Stomach (tissue), 9 donors: ENCODE results near the gene MAEA. TPM values are rescaled to one million over a fixed set of nuclear protein-coding genes. Genes with fewer than 3 reads are reported as not detected.

Source experiments
- DNase-seq, 2 donors: peaks; one replicate each; pipeline versions ENCODE4 v3.0.0 to v3.0.0-alpha.2; 2013 to 2019
- H3K27ac ChIP-seq, 5 donors: fragments of 200-600 bp in 4 of 5; sonication (generic) in 4 of 5; one replicate each; pipeline ENCODE4 v1.5.1; 2013 to 2019; ENCODE audit warnings: mild to moderate bottlenecking in 1 of 5, moderate library complexity in 1 of 5
- H3K27me3 ChIP-seq, 3 donors: fragments of 200-600 bp; sonication (generic); one replicate each; pipeline ENCODE4 v1.5.1; 2017 to 2019; ENCODE audit warnings: mixed run types in 1 of 3
- H3K36me3 ChIP-seq, 4 donors: fragments of 200-600 bp; sonication (generic); 1 replicate in 3 of 4; 2 replicates in 1 of 4; pipeline ENCODE4 v1.5.1; 2016 to 2019
- H3K4me1 ChIP-seq, 4 donors: fragments of 200-600 bp; sonication (generic); one replicate each; pipeline ENCODE4 v1.5.1; 2016 to 2019
- H3K4me3 ChIP-seq, 4 donors: fragments of 200-600 bp; sonication (generic) in 3 of 4; one replicate each; pipeline ENCODE4 v1.5.1; 2016 to 2019; ENCODE audit warnings: mild to moderate bottlenecking in 1 of 4
- H3K9me3 ChIP-seq, 4 donors: fragments of 200-600 bp; sonication (generic); one replicate each; pipeline ENCODE4 v1.5.1; 2016 to 2019
- CTCF ChIP-seq, 7 experiments: fragments of 450-650 bp in 4 of 7; fragments of 200-600 bp in 3 of 7; sonication (generic) in 3 of 7; IDR thresholded peaks; one replicate each; pipeline ENCODE4 v1.5.1; 2016 to 2019; ENCODE audit warnings: antibody characterized with exemption in 7 of 7, control low read depth in 2 of 7, mild to moderate bottlenecking in 1 of 7
- EP300 ChIP-seq: sonication (generic); formaldehyde crosslinking; IDR thresholded peaks from one replicate; pipeline ENCODE4 v1.6.1; 2017; ENCODE audit warnings: antibody characterized with exemption
- POLR2A ChIP-seq, 4 donors: fragments of 450-650 bp; IDR thresholded peaks; one replicate each; pipeline ENCODE4 v1.6.1; 2016; ENCODE audit warnings: antibody characterized with exemption in 4 of 4, control low read depth in 2 of 4, mild to moderate bottlenecking in 1 of 4, moderate library complexity in 1 of 4
- POLR2AphosphoS5 ChIP-seq, 3 donors: sonication (generic); formaldehyde crosslinking; IDR thresholded peaks; one replicate each; pipeline ENCODE4 v1.6.1; 2016; ENCODE audit warnings: antibody characterized with exemption in 3 of 3
- whole genome bisulfite sequencing, 5 donors: extraction: QIAGEN DNeasy Blood & Tissue Kit in 3 of 5; methylation state at CpG; one replicate each; pipeline versions ENCODE4 v1.1.5 to v1.1.7; 2013 to 2018; 5-methylcytosine and 5-hydroxymethylcytosine counted together
- intact Hi-C: fragments of 100-400 bp; cut with DNase I; formaldehyde crosslinking; loops from one replicate; pipeline ENCODE4 v1.15.1; 2023; ENCODE audit warnings: low total_unique reads
- polyA plus RNA-seq, 3 donors: library from polyadenylated mRNA; stranded (reverse); fragments of 200-250 nt; gene quantifications; one replicate each; pipeline ENCODE4 v1.2.3, GENCODE V29; 2013
- total RNA-seq, 5 donors: library from RNA; depleted of rRNA; stranded (reverse); fragments of >200 nt; gene quantifications; one replicate each; pipeline versions ENCODE4 v1.1.0 to v1.2.3, GENCODE V29; 2014 to 2016
- donor health status: healthy with polysubstance abuse.
- donor health status: Bipolar disorder and iron deficiency.
- donor health status: healthy.

Gene MAEA
- total and polyA plus RNA-seq, 8 donors: 34.0 to 295 (median 63.0) TPM

GRCh38 chr4:1244081-1244977, 45.4 kb upstream of the MAEA start:
- intact Hi-C loops: no loop called here
- WGBS, 5 donors: 58 to 66% (median 60%) methylated on average over 31 to 33 of the region's 33 CpGs
- DNase-seq: peak in 1 of 2 donors; percentile 6
- H3K27me3 ChIP-seq: no peaks in the 10 kb centered on the region
- H3K9me3 ChIP-seq: no peaks in the 10 kb centered on the region
- H3K4me3 ChIP-seq: peak overlapping the region in 1 of 4 donors; percentile 74
- H3K27ac ChIP-seq: peak overlapping the region in 1 of 5 donors; percentile 98
- TF ChIP-seq POLR2AphosphoS5 (IDR thresholded peaks at IDR 0.05) (no peak), EP300 (no peak), POLR2A (IDR thresholded peaks at IDR 0.05) (no peak), CTCF (IDR thresholded peaks at IDR 0.05) (no peak)
- H3K36me3 ChIP-seq: peaks cover 16 to 26% (median 21%) of the 10 kb centered on the region in 4 donors
- H3K4me1 ChIP-seq: peaks cover 55 to 73% (median 65%) of the 10 kb centered on the region in 4 donors

- peaks cover 59 to 72% (median 69%) of the 10 kb centered on the region in 4 donors for H3K4me1 ChIP-seq
- no peaks in the 10 kb centered on the region for H3K9me3 ChIP-seq
- 47 to 79% (median 69%) methylated on average over 3 to 19 of the region's 19 CpGs for WGBS, 5 donors
- TF ChIP-seq EP300 (no peak), CTCF (IDR thresholded peaks at IDR 0.05) (no peak), POLR2A (IDR thresholded peaks at IDR 0.05) (no peak)
- DNase-seq: peak in 1 of 2 donors; percentile 13
- H3K27me3 ChIP-seq: no peaks in the 10 kb centered on the region
- H3K36me3 ChIP-seq: peaks cover 10 to 19% (median 14%) of the 10 kb centered on the region in 4 donors
- intact Hi-C loops: no loop called here
- H3K27ac ChIP-seq: peak overlapping the region in 2 of 5 donors; percentile 17 to 98
- H3K4me3 ChIP-seq: peak overlapping the region in 2 of 4 donors; percentile 2 to 74
Measured at GRCh38 chr4:1244978-1245471, 44.7 kb upstream of the MAEA start.

- Histone ChIP-seq H3K36me3 (peaks cover 9 to 16% (median 11%) of the 10 kb centered on the region in 4 donors), H3K27ac (peak overlapping the region in 2 of 5 donors; percentile 97 to 98), H3K9me3 (no peaks in the 10 kb centered on the region), H3K4me1 (peaks cover 64 to 78% (median 74%) of the 10 kb centered on the region in 4 donors), H3K4me3 (peak overlapping the region in 2 of 4 donors; percentile 2 to 74), H3K27me3 (no peaks in the 10 kb centered on the region)
- intact Hi-C loops: no loop called here
- peak in 1 of 2 donors; percentile 22 for DNase-seq
- TF ChIP-seq CTCF (IDR thresholded peaks at IDR 0.05) (no peak), POLR2A (IDR thresholded peaks at IDR 0.05) (no peak), POLR2AphosphoS5 (IDR thresholded peaks at IDR 0.05) (no peak), EP300 (no peak)
- WGBS, 5 donors: 59 to 76% (median 66%) methylated on average over 20 to 26 of the region's 26 CpGs
Measured at GRCh38 chr4:1245481-1246051, 44.1 kb upstream of the MAEA start.

- peak overlapping the region; percentile 11 to 98 (median 97) for H3K27ac ChIP-seq
- peak overlapping the region; percentile 74 to 96 (median 85) for H3K4me3 ChIP-seq
- intact Hi-C loops: no loop called here
- no peaks in the 10 kb centered on the region for H3K9me3 ChIP-seq
- TF ChIP-seq POLR2A (IDR thresholded peaks at IDR 0.05) (no peak), POLR2AphosphoS5 (IDR thresholded peaks at IDR 0.05) (no peak), EP300 (no peak), CTCF (IDR thresholded peaks at IDR 0.05) (no peak)
- peak in 1 of 2 donors; percentile 49 for DNase-seq
- H3K4me1 ChIP-seq: peaks cover 67 to 81% (median 80%) of the 10 kb centered on the region in 4 donors
- no peaks in the 10 kb centered on the region for H3K27me3 ChIP-seq
- peaks cover 1 to 12% (median 5%) of the 10 kb centered on the region in 4 donors for H3K36me3 ChIP-seq
- 29 to 55% (median 46%) methylated on average over 13 to 24 of the region's 24 CpGs for WGBS, 5 donors
Measured at GRCh38 chr4:1246111-1246881, 43.4 kb upstream of the MAEA start.
